A549 (cell line): ENCODE results near the gene KLK2. TPM values are rescaled to one million over a fixed set of nuclear protein-coding genes. Genes with fewer than 3 reads are reported as not detected.

Experiments used
- ATAC-seq, 2 experiments: fragments of 200-7000 bp in 1 of 2; fragments of >200 bp in 1 of 2; cut with Nextera tagmentation in 1 of 2; cut with Tn5 transposase in 1 of 2; 3 replicates each; pipeline versions ENCODE4 v1.8.0 to v1.9.1; 2018 to 2020; ENCODE audit warnings: mild to moderate bottlenecking in 1 of 2, moderate library complexity in 1 of 2
- CTCF ChIA-PET: fragments of 300-600 bp; sonication (Branson Sonifier 250); formaldehyde crosslinking; extraction: SDS; loops from one replicate; lab custom pipeline; 2021; ENCODE audit warnings: antibody characterized with exemption, inconsistent platforms; lab: Yijun Ruan, JAX
- POLR2A ChIA-PET: fragments of 350-600 bp; formaldehyde crosslinking; extraction: SDS; loops from one replicate; lab custom pipeline; 2021; ENCODE audit warnings: antibody characterized with exemption, inconsistent platforms; lab: Yijun Ruan, JAX
- DNase-seq, 2 experiments: peaks; one replicate each; pipeline versions ENCODE4 v3.0.0 to v3.0.0-alpha.2; 2011 to 2016; ENCODE audit warnings: low read depth in 1 of 2, low spot score in 1 of 2
- FAIRE-seq: peaks from 2 replicates; lab custom pipeline; 2011; peaks lifted over from hg19 to GRCh38; lab: Jason Lieb, UNC
- H3K27ac ChIP-seq, 2 experiments: fragments of >200 bp; sonication (Bioruptor Twin); formaldehyde crosslinking; 3 replicates each; pipeline ENCODE4 v1.5.1; 2016 to 2017
- H3K4me1 ChIP-seq: fragments of >200 bp; sonication (Bioruptor Twin); formaldehyde crosslinking; 3 replicates; pipeline ENCODE4 v1.6.1; 2016
- H3K4me2 ChIP-seq: fragments of >200 bp; sonication (Bioruptor Twin); formaldehyde crosslinking; 3 replicates; pipeline ENCODE4 v1.6.1; 2016
- H3K4me3 ChIP-seq: fragments of >200 bp; sonication (Bioruptor Twin); formaldehyde crosslinking; 3 replicates; pipeline ENCODE4 v1.5.1; 2016
- H3K9me3 ChIP-seq: fragments of >200 bp; sonication (Bioruptor Twin); formaldehyde crosslinking; 3 replicates; pipeline ENCODE4 v1.6.1; 2016
- ATOH8 ChIP-seq: fragments of 250-450 bp; sonication (Bioruptor Pico); IDR thresholded peaks from 2 replicates; pipeline ENCODE4 v1.5.0; 2020; ENCODE audit warnings: low read depth, mild to moderate bottlenecking, moderate library complexity
- CHD4 ChIP-seq: fragments of 200-600 bp; sonication (generic); IDR thresholded peaks from 2 replicates; pipeline ENCODE4 v1.6.1; 2016; ENCODE audit warnings: antibody characterized with exemption, mild to moderate bottlenecking, borderline replicate concordance
- CTCF ChIP-seq: fragments of >200 bp; sonication (Bioruptor Twin); formaldehyde crosslinking; IDR thresholded peaks from 3 replicates; pipeline ENCODE4 v1.5.1; 2016
- EHF ChIP-seq: fragments of 250-450 bp; sonication (Bioruptor Pico); IDR thresholded peaks from 2 replicates; pipeline ENCODE4 v1.5.0; 2020; ENCODE audit warnings: mild to moderate bottlenecking
- ELK1 ChIP-seq: fragments of 150-350 bp; IDR thresholded peaks from 2 replicates; pipeline ENCODE4 v1.6.1; 2014; ENCODE audit warnings: low read depth, mild to moderate bottlenecking, low read length
- FOSL2 ChIP-seq, 2 experiments: fragments of 450-650 bp in 1 of 2; fragments of >200 bp in 1 of 2; sonication (Bioruptor Twin) in 1 of 2; formaldehyde crosslinking; IDR thresholded peaks; 2 replicates each; pipeline versions ENCODE4 v1.5.0 to v1.6.1; 2016 to 2020; ENCODE audit warnings: mild to moderate bottlenecking in 1 of 2, moderate library complexity in 1 of 2
- GATA3 ChIP-seq: IDR thresholded peaks from 2 replicates; pipeline ENCODE4 v1.6.1; 2012; ENCODE audit warnings: borderline replicate concordance
- HEYL ChIP-seq: fragments of 250-450 bp; sonication (Bioruptor Pico); IDR thresholded peaks from 2 replicates; pipeline ENCODE4 v1.8.0; 2021; ENCODE audit warnings: mild to moderate bottlenecking, moderate library complexity
- HMGXB4 ChIP-seq: fragments of 250-450 bp; sonication (Bioruptor Pico); IDR thresholded peaks from 2 replicates; pipeline ENCODE4 v1.5.0; 2021; ENCODE audit warnings: mild to moderate bottlenecking, moderate library complexity, borderline replicate concordance
- HOXA7 ChIP-seq: fragments of 250-450 bp; sonication (Bioruptor Pico); IDR thresholded peaks from 2 replicates; pipeline ENCODE4 v1.5.0; 2020; ENCODE audit warnings: mild to moderate bottlenecking, moderate library complexity
- HOXB5 ChIP-seq: fragments of 250-450 bp; sonication (Bioruptor Pico); IDR thresholded peaks from 2 replicates; pipeline ENCODE4 v1.5.0; 2020; ENCODE audit warnings: mild to moderate bottlenecking, moderate library complexity
- NR3C1 ChIP-seq: fragments of >200 bp; sonication (Bioruptor Twin); formaldehyde crosslinking; IDR thresholded peaks from 3 replicates; pipeline ENCODE4 v1.6.1; 2017
- RNF2 ChIP-seq: fragments of 200-600 bp; sonication (generic); IDR thresholded peaks from 2 replicates; pipeline ENCODE4 v1.6.1; 2016; ENCODE audit warnings: low read depth, mild to moderate bottlenecking, antibody characterized with exemption, moderate library complexity, borderline replicate concordance
- USF2 ChIP-seq: fragments of 450-650 bp; IDR thresholded peaks from 2 replicates; pipeline ENCODE4 v1.6.1; 2014; ENCODE audit warnings: antibody characterized with exemption
- ZFP36 ChIP-seq: fragments of 450-650 bp; IDR thresholded peaks from 2 replicates; pipeline ENCODE4 v1.6.1; 2014; ENCODE audit warnings: borderline replicate concordance; ENCODE audit not compliant: partially characterized antibody
- ZSCAN20 ChIP-seq: fragments of 250-450 bp; sonication (Bioruptor Pico); IDR thresholded peaks from 2 replicates; pipeline ENCODE4 v1.8.0; 2022; ENCODE audit warnings: mild to moderate bottlenecking, moderate library complexity
- WGBS: methylation state at CpG from one replicate; pipeline ENCODE4 v1.1.6; 2017; ENCODE audit errors: missing lambda C conversion rate; 5-methylcytosine and 5-hydroxymethylcytosine counted together
- polyA plus RNA-seq, 4 experiments: library from polyadenylated mRNA; depleted of rRNA in 3 of 4; stranded (reverse); fragments of >200 nt; fragmentation: RNase III in 1 of 4; extraction: RNeasy Plus Mini Kit Qiagen cat#74134 plus additional on column Dnase treatment in 1 of 4; gene quantifications; 2 replicates in 3 of 4; 3 replicates in 1 of 4; pipeline ENCODE4 v1.2.3, GENCODE V29; 2011 to 2017

The KLK2 gene
- polyA plus RNA-seq, 2 of the 4 experiments (the other 2 are of a cell fraction): 0.21 to 0.49 TPM

- WGBS: 31% methylated on average over 6 of the region's 6 CpGs
- no peak for FAIRE-seq
- TF ChIP-seq USF2: peak; percentile 85
- 0 out of 2 replicates have a peak, but pooled peaks have one; percentile 9 for TF ChIP-seq FOSL2 (IDR thresholded peaks at IDR 0.05)
- TF ChIP-seq FOSL2 (CRISPR knock-in tag; IDR thresholded peaks at IDR 0.05): peak; percentile 77
- no peak for TF ChIP-seq GATA3
- Histone ChIP-seq H3K27ac (no peak overlapping the region; a peak in 1 of 6 replicates), H3K9me3 (peaks cover 3% of the 10 kb centered on the region; the same call in 1 of the 3 replicates), H3K4me3 (no peak overlapping the region), H3K4me2 (no peak overlapping the region), H3K4me1 (peaks cover 6% of the 10 kb centered on the region; the same call in 1 of the 3 replicates)
- peak; percentile 25 to 81; a peak in 5 of 6 replicates for ATAC-seq
- CTCF ChIA-PET: interaction anchor here (0.7 to 1.9 kb wide), 5 partner anchors 9 to 118 kb away, joined by 3 to 8 read pairs (median 3); no protein-coding TSS in a partner anchor
- POLR2A ChIA-PET: no interaction called here
- peak in 1 of 2 experiments; percentile 67 for DNase-seq
These were observed 23.5 kb downstream of the KLK2 start for GRCh38 chr19:50896591-50897190.

GRCh38 chr19:50897191-50897607 lies 24.0 kb downstream of the KLK2 start:
- FAIRE-seq: no peak
- 31% methylated on average over 3 of the region's 3 CpGs for WGBS
- Histone ChIP-seq H3K27ac (no peak overlapping the region; a peak in 1 of 6 replicates), H3K4me1 (peaks cover 6% of the 10 kb centered on the region; the same call in 1 of the 3 replicates), H3K4me2 (no peak overlapping the region), H3K4me3 (no peak overlapping the region), H3K9me3 (peaks cover 3% of the 10 kb centered on the region; the same call in 1 of the 3 replicates)
- DNase-seq: no peak
- CTCF ChIA-PET: interaction anchor here (0.8 to 2.4 kb wide), 6 partner anchors 20 to 119 kb away, joined by 3 to 26 read pairs (median 4); no protein-coding TSS in a partner anchor
- 0 out of 6 replicates have a peak, but pooled peaks of 1 of the 2 experiments have one; percentile 10 for ATAC-seq
- TF ChIP-seq HOXB5 (CRISPR knock-in tag) (no peak), ZSCAN20 (CRISPR knock-in tag) (no peak), HOXA7 (no peak), NR3C1 (no peak), CHD4 (no peak), ATOH8 (CRISPR knock-in tag) (no peak), RNF2 (no peak), ZFP36 (no peak), EHF (CRISPR knock-in tag) (no peak), HEYL (no peak), CTCF (no peak), ELK1 (no peak), HMGXB4 (CRISPR knock-in tag) (no peak)
- POLR2A ChIA-PET: no interaction called here
